Trophoblast cell (in vitro differentiated cells and primary cell): ENCODE results near the gene BZW1.

Experiments
- DNase-seq, 2 donors: peaks; one replicate each; pipeline ENCODE4 v3.0.0-alpha.2; 2016
- H2AFZ ChIP-seq: 2 replicates; pipeline ENCODE4 v1.6.1; 2013; ENCODE audit warnings: low read length, moderate library complexity, mild to moderate bottlenecking; ENCODE audit not compliant: insufficient read depth, poor library complexity
- H2AK5ac ChIP-seq: 2 replicates; pipeline ENCODE4 v1.6.1; 2013; ENCODE audit warnings: mild to moderate bottlenecking, low read length
- H2BK120ac ChIP-seq: 2 replicates; pipeline ENCODE4 v1.6.1; 2013; ENCODE audit warnings: low read length, mild to moderate bottlenecking, moderate library complexity; ENCODE audit not compliant: insufficient read depth, poor library complexity
- H2BK12ac ChIP-seq: 2 replicates; pipeline ENCODE4 v1.6.1; 2013; ENCODE audit warnings: mild to moderate bottlenecking, low read length, moderate library complexity
- H2BK5ac ChIP-seq: 2 replicates; pipeline ENCODE4 v1.6.1; 2013; ENCODE audit warnings: low read length, low read depth, moderate library complexity, mild to moderate bottlenecking; ENCODE audit not compliant: poor library complexity
- H3K14ac ChIP-seq: 2 replicates; pipeline ENCODE4 v1.6.1; 2013; ENCODE audit warnings: mild to moderate bottlenecking, low read length
- H3K18ac ChIP-seq: 2 replicates; pipeline ENCODE4 v1.6.1; 2013; ENCODE audit warnings: mild to moderate bottlenecking, low read length
- H3K23ac ChIP-seq: 2 replicates; pipeline ENCODE4 v1.6.1; 2013; ENCODE audit warnings: low read length
- H3K27ac ChIP-seq: 2 replicates; pipeline ENCODE4 v1.5.1; 2013; ENCODE audit warnings: low read depth, mild to moderate bottlenecking, inconsistent platforms, low read length, moderate library complexity
- H3K27me3 ChIP-seq: 2 replicates; pipeline ENCODE4 v1.6.1; 2013; ENCODE audit warnings: inconsistent platforms, mild to moderate bottlenecking, low read length, moderate library complexity; ENCODE audit not compliant: insufficient read depth
- H3K36me3 ChIP-seq, 2 experiments: 1 replicate in 1 of 2; 2 replicates in 1 of 2; pipeline ENCODE4 v1.6.1; 2013; ENCODE audit warnings: low read length in 2 of 2, mild to moderate bottlenecking in 2 of 2, moderate library complexity in 1 of 2; ENCODE audit not compliant: insufficient read depth in 2 of 2, control insufficient read depth in 1 of 2
- H3K4ac ChIP-seq: 2 replicates; pipeline ENCODE4 v1.6.1; 2013; ENCODE audit warnings: low read depth, mild to moderate bottlenecking, low read length, moderate library complexity
- H3K4me1 ChIP-seq, 2 experiments: 1 replicate in 1 of 2; 2 replicates in 1 of 2; pipeline ENCODE4 v1.6.1; 2013; ENCODE audit warnings: low read length in 2 of 2, mild to moderate bottlenecking in 2 of 2, moderate library complexity in 1 of 2; ENCODE audit not compliant: insufficient read depth in 2 of 2, control insufficient read depth in 1 of 2
- H3K4me2 ChIP-seq: 2 replicates; pipeline ENCODE4 v1.6.1; 2013; ENCODE audit warnings: inconsistent platforms, mild to moderate bottlenecking, low read length, moderate library complexity
- H3K4me3 ChIP-seq: 2 replicates; pipeline ENCODE4 v1.5.1; 2013; ENCODE audit warnings: mild to moderate bottlenecking, low read depth, low read length, inconsistent platforms
- H3K79me1 ChIP-seq: one replicate; pipeline ENCODE4 v1.6.1; 2013; ENCODE audit warnings: low read length
- H3K79me2 ChIP-seq: 2 replicates; pipeline ENCODE4 v1.6.1; 2013; ENCODE audit warnings: low read length, mild to moderate bottlenecking; ENCODE audit not compliant: control insufficient read depth, insufficient read depth, poor library complexity
- H3K9ac ChIP-seq: 2 replicates; pipeline ENCODE4 v1.6.1; 2013; ENCODE audit warnings: mild to moderate bottlenecking, low read length
- H3K9me3 ChIP-seq: 2 replicates; pipeline ENCODE4 v1.6.1; 2013; ENCODE audit warnings: low read depth, mild to moderate bottlenecking, control low read depth, inconsistent platforms, low read length; ENCODE audit not compliant: insufficient read depth
- H4K12ac ChIP-seq: 2 replicates; pipeline ENCODE4 v1.6.1; 2013; ENCODE audit warnings: low read depth, mild to moderate bottlenecking, low read length, moderate library complexity
- H4K8ac ChIP-seq: 2 replicates; pipeline ENCODE4 v1.6.1; 2013; ENCODE audit warnings: low read depth, mild to moderate bottlenecking, low read length, moderate library complexity
- H4K91ac ChIP-seq: one replicate; pipeline ENCODE4 v1.6.1; 2013; ENCODE audit warnings: low read depth, mild to moderate bottlenecking, low read length, moderate library complexity
- WGBS: extraction: QIAGEN DNeasy Blood & Tissue Kit; methylation state at CpG from one replicate; pipeline ENCODE4 v1.1.7; 2013; ENCODE audit warnings: missing lambda C conversion rate; ENCODE audit not compliant: insufficient read length, insufficient coverage; ENCODE audit errors: extremely low coverage; 5-methylcytosine and 5-hydroxymethylcytosine counted together

Gene BZW1

GRCh38 chr2:200786826-200787225 is 24.9 kb upstream of the BZW1 start:
- DNase-seq, result peak; percentile 87 to 93
- no peaks in the 10 kb centered on the region for H3K9me3 ChIP-seq
- no peaks in the 10 kb centered on the region for H3K4me1 ChIP-seq
- H3K36me3 ChIP-seq, result no peaks in the 10 kb centered on the region
- no peak overlapping the region for H2BK5ac ChIP-seq
- no peak overlapping the region for H3K18ac ChIP-seq
- no peak overlapping the region for H2BK12ac ChIP-seq
- H2AFZ ChIP-seq, result no peak overlapping the region
- H3K23ac ChIP-seq, result no peak overlapping the region
- no peak overlapping the region for H4K91ac ChIP-seq
- no peak overlapping the region for H3K4me3 ChIP-seq
- H3K79me1 ChIP-seq, result no peaks in the 10 kb centered on the region
- no peak overlapping the region for H4K8ac ChIP-seq
- H4K12ac ChIP-seq, result no peak overlapping the region
- H3K4ac ChIP-seq, result no peak overlapping the region
- H3K4me2 ChIP-seq, result no peak overlapping the region
- H2AK5ac ChIP-seq, result no peak overlapping the region
- no peak overlapping the region for H2BK120ac ChIP-seq
- H3K9ac ChIP-seq, result no peak overlapping the region
- H3K14ac ChIP-seq, result no peak overlapping the region
- no CpG with 5 or more reads among the region's 3 CpGs for WGBS
- H3K27ac ChIP-seq, result no peak overlapping the region
- H3K79me2 ChIP-seq, result no peaks in the 10 kb centered on the region
- no peaks in the 10 kb centered on the region for H3K27me3 ChIP-seq

- peak; percentile 85 to 92 for DNase-seq
- no peak overlapping the region for H2AK5ac ChIP-seq
- H2BK12ac ChIP-seq, result no peak overlapping the region
- no peak overlapping the region for H2BK120ac ChIP-seq
- no peak overlapping the region for H3K14ac ChIP-seq
- no peaks in the 10 kb centered on the region for H3K9me3 ChIP-seq
- WGBS, result 100% methylated on average over 4 of the region's 16 CpGs
- H3K18ac ChIP-seq, result no peak overlapping the region
- H2BK5ac ChIP-seq, result no peak overlapping the region
- H3K79me1 ChIP-seq, result no peaks in the 10 kb centered on the region
- no peak overlapping the region for H4K12ac ChIP-seq
- H3K4ac ChIP-seq, result no peak overlapping the region
- no peak overlapping the region for H2AFZ ChIP-seq
- H4K8ac ChIP-seq, result no peak overlapping the region
- no peaks in the 10 kb centered on the region for H3K79me2 ChIP-seq
- no peak overlapping the region for H3K27ac ChIP-seq
- no peak overlapping the region for H3K4me3 ChIP-seq
- no peak overlapping the region for H3K23ac ChIP-seq
- H3K4me1 ChIP-seq, result no peaks in the 10 kb centered on the region
- H3K27me3 ChIP-seq, result no peaks in the 10 kb centered on the region
- no peak overlapping the region for H3K9ac ChIP-seq
- no peak overlapping the region for H3K4me2 ChIP-seq
- no peaks in the 10 kb centered on the region for H3K36me3 ChIP-seq
- no peak overlapping the region for H4K91ac ChIP-seq
Measured at GRCh38 chr2:200787351-200788120, 24.2 kb upstream of the BZW1 start.

GRCh38 chr2:200788121-200788718 is 23.5 kb upstream of the BZW1 start:
- H3K27me3 ChIP-seq, result no peaks in the 10 kb centered on the region

GRCh38 chr2:200790185-200790584 is 21.5 kb upstream of the BZW1 start:
- no peak overlapping the region for H3K9ac ChIP-seq
- H3K4me3 ChIP-seq, result no peak overlapping the region
- DNase-seq, result no peak
- no peak overlapping the region for H3K18ac ChIP-seq
- no peak overlapping the region for H4K91ac ChIP-seq
- H3K79me1 ChIP-seq, result no peaks in the 10 kb centered on the region
- H3K4ac ChIP-seq, result no peak overlapping the region
- no peak overlapping the region for H3K27ac ChIP-seq
- no peak overlapping the region for H3K14ac ChIP-seq
- H2BK12ac ChIP-seq, result no peak overlapping the region
- no peaks in the 10 kb centered on the region for H3K27me3 ChIP-seq
- no peaks in the 10 kb centered on the region for H3K9me3 ChIP-seq
- H2BK5ac ChIP-seq, result no peak overlapping the region
- H3K79me2 ChIP-seq, result no peaks in the 10 kb centered on the region
- no peak overlapping the region for H2AFZ ChIP-seq
- no peak overlapping the region for H2BK120ac ChIP-seq
- H3K4me1 ChIP-seq, result no peaks in the 10 kb centered on the region
- no peak overlapping the region for H4K8ac ChIP-seq
- no peak overlapping the region for H2AK5ac ChIP-seq
- H4K12ac ChIP-seq, result no peak overlapping the region
- no peak overlapping the region for H3K4me2 ChIP-seq
- WGBS, result no CpG with 5 or more reads among the region's 1 CpG
- H3K36me3 ChIP-seq, result no peaks in the 10 kb centered on the region
- H3K23ac ChIP-seq, result no peak overlapping the region

More at GRCh38 chr2:200788121-200788718, 23.5 kb upstream of the BZW1 start:
- no peak overlapping the region for H4K8ac ChIP-seq
- H4K91ac ChIP-seq, result no peak overlapping the region
- no peaks in the 10 kb centered on the region for H3K4me1 ChIP-seq
- H2BK12ac ChIP-seq, result no peak overlapping the region
- H2AK5ac ChIP-seq, result no peak overlapping the region
- H4K12ac ChIP-seq, result no peak overlapping the region
- no peaks in the 10 kb centered on the region for H3K79me2 ChIP-seq
- H3K18ac ChIP-seq, result no peak overlapping the region
- H3K14ac ChIP-seq, result no peak overlapping the region
- no peaks in the 10 kb centered on the region for H3K9me3 ChIP-seq
- H2BK5ac ChIP-seq, result no peak overlapping the region
- H3K36me3 ChIP-seq, result no peaks in the 10 kb centered on the region
- H3K79me1 ChIP-seq, result no peaks in the 10 kb centered on the region
- DNase-seq, result no peak
- H3K4ac ChIP-seq, result no peak overlapping the region
- no peak overlapping the region for H2AFZ ChIP-seq
- no peak overlapping the region for H2BK120ac ChIP-seq
- H3K23ac ChIP-seq, result no peak overlapping the region
- H3K9ac ChIP-seq, result no peak overlapping the region
- no peak overlapping the region for H3K4me3 ChIP-seq
- H3K27ac ChIP-seq, result no peak overlapping the region
- no CpG with 5 or more reads among the region's 6 CpGs for WGBS
- H3K4me2 ChIP-seq, result no peak overlapping the region
